DOHH2 (cell line): Measurements from ENCODE around the gene PCDHGB1.

Source experiments
- CTCF ChIP-seq: fragments of 200-600 bp; sonication (generic); IDR thresholded peaks from one replicate; pipeline ENCODE4 v1.5.1; 2014; ENCODE audit warnings: antibody characterized with exemption, mild to moderate bottlenecking, low read depth, low read length; ENCODE audit not compliant: poor library complexity, severe bottlenecking
- EZH2phosphoT487 ChIP-seq: fragments of 200-600 bp; sonication (generic); IDR thresholded peaks from 2 replicates; pipeline ENCODE4 v1.6.1; 2017; ENCODE audit warnings: borderline replicate concordance, mild to moderate bottlenecking, antibody characterized with exemption, low read length, moderate library complexity, mixed read lengths

- TF ChIP-seq CTCF (no peak), EZH2phosphoT487 (no peak)
Measured at GRCh38 chr5:141356133-141356532, 6.2 kb downstream of the PCDHGB1 start.
